ENCODE results near the gene PDE8A.
"Not testable (repeated sequence)": the region's sequence is repeated elsewhere in the genome, so short reads cannot be mapped to it uniquely, and the experiment has no call there.

Gene PDE8A

GRCh38 chr15:85154061-85154460 is 172.4 kb downstream of the PDE8A start:
- Histone ChIP-seq H3K36me3 (ENCODE audit: control insufficient read depth, low read depth, low read length) (no peaks in the 10 kb centered on the region), H3K4me1 (ENCODE audit: control insufficient read depth, low read depth, low read length) (peaks cover 11% of the 10 kb centered on the region), H3K27me3 (ENCODE audit: control insufficient read depth, insufficient read depth, low read length) (no peaks in the 10 kb centered on the region), H3K9me3 (ENCODE audit: control insufficient read depth, low read depth, low read length) (no peaks in the 10 kb centered on the region), H3K4me3 (ENCODE audit: low read length) (no peak overlapping the region), H3K9ac (ENCODE audit: low read length) (no peak overlapping the region), H3K27ac (ENCODE audit: low read length) (no peak overlapping the region)

DNA sequence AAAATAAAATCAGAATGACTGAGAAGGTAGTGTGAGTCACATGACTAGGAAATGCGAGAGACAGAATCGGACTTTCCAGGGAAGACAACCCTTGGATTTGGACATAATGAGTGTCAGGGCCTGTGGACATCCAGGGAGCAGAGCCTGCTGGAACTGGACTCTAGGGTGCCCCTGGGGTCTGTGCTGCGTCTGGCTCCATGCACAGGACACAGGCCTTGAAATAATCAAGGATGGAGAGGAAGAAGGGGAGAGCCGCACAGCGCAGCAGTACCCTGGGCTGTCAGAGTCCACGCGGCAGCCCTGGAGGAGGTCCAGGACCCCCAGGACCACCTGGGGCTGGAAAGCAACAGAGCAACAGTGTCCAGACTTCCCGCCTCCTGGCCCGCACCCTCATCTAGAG is 173.7 kb downstream of the PDE8A start:
- Histone ChIP-seq H3K36me3 (ENCODE audit: control insufficient read depth, low read depth, low read length) (no peaks in the 10 kb centered on the region), H3K4me3 (ENCODE audit: low read length) (no peak overlapping the region), H3K9ac (ENCODE audit: low read length) (no peak overlapping the region), H3K27me3 (ENCODE audit: control insufficient read depth, insufficient read depth, low read length) (no peaks in the 10 kb centered on the region), H3K4me1 (ENCODE audit: control insufficient read depth, low read depth, low read length) (peaks cover 11% of the 10 kb centered on the region), H3K27ac (ENCODE audit: low read length) (no peak overlapping the region), H3K9me3 (ENCODE audit: control insufficient read depth, low read depth, low read length) (no peaks in the 10 kb centered on the region)

DNA sequence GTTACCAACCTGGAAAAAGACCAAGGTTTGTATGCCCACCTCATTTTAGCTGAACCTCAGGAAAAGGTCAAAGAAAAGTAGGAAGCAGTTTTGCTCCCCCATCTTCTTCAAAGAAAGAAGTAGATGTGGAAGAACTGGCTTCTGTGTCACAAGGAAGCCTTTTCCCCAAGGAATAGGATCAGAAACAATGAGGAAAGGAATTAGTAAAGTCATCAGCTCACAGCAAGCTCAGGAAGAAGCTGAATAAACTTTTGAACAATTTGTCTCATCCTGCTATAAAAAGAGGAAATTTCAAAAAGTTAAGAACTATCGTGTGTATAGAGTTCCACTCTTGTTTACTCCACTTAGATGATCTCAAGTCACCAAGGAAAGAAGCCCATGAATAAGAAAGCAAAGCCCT is 174.2 kb downstream of the PDE8A start:
- no peak overlapping the region for H3K27ac ChIP-seq (ENCODE audit: low read length)
- H3K9me3 ChIP-seq (ENCODE audit: control insufficient read depth, low read depth, low read length) = no peaks in the 10 kb centered on the region
- H3K4me1 ChIP-seq (ENCODE audit: control insufficient read depth, low read depth, low read length) = peaks cover 11% of the 10 kb centered on the region
- H3K9ac ChIP-seq (ENCODE audit: low read length) = no peak overlapping the region
- H3K36me3 ChIP-seq (ENCODE audit: control insufficient read depth, low read depth, low read length) = no peaks in the 10 kb centered on the region
- H3K27me3 ChIP-seq (ENCODE audit: control insufficient read depth, insufficient read depth, low read length) = no peaks in the 10 kb centered on the region
- H3K4me3 ChIP-seq (ENCODE audit: low read length) = no peak overlapping the region

GRCh38 chr15:85157344-85157743 is 175.7 kb downstream of the PDE8A start:
- peaks cover 11% of the 10 kb centered on the region for H3K4me1 ChIP-seq (ENCODE audit: control insufficient read depth, low read depth, low read length)

DNA sequence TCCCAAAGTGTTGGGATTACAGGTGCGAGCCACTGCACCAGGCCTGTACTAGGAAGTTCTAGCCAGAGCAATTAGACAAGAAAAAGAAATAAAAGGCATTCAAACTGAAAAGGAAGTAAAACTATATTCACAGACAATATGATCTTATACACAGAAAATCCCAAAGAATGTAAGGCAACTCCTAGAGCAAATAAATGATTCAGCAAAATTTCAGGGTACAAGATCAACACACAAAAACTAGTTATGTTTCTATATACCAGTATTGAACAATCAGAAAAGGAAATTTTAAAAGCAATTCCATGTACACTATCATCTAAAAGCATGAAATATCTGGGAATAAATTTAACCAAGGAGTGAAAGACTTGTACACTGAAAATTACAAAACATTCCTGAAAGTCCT is 180.6 kb downstream of the PDE8A start:
- H3K36me3 ChIP-seq (ENCODE audit: control insufficient read depth, low read depth, low read length) = no peaks in the 10 kb centered on the region
- H3K4me3 ChIP-seq (ENCODE audit: low read length) = no peak overlapping the region
- peaks cover 9% of the 10 kb centered on the region for H3K9me3 ChIP-seq (ENCODE audit: control insufficient read depth, low read depth, low read length)
- no peak overlapping the region for H3K27ac ChIP-seq (ENCODE audit: low read length)
- H3K9ac ChIP-seq (ENCODE audit: low read length) = no peak overlapping the region
- H3K27me3 ChIP-seq (ENCODE audit: control insufficient read depth, insufficient read depth, low read length) = no peaks in the 10 kb centered on the region
- H3K4me1 ChIP-seq (ENCODE audit: control insufficient read depth, low read depth, low read length) = no peaks in the 10 kb centered on the region

More at GRCh38 chr15:85157344-85157743, 175.7 kb downstream of the PDE8A start:
- no peaks in the 10 kb centered on the region for H3K36me3 ChIP-seq (ENCODE audit: control insufficient read depth, low read depth, low read length)
- H3K9ac ChIP-seq (ENCODE audit: low read length) = no peak overlapping the region
- no peak overlapping the region for H3K4me3 ChIP-seq (ENCODE audit: low read length)
- H3K27me3 ChIP-seq (ENCODE audit: control insufficient read depth, insufficient read depth, low read length) = no peaks in the 10 kb centered on the region
- H3K9me3 ChIP-seq (ENCODE audit: control insufficient read depth, low read depth, low read length) = no peaks in the 10 kb centered on the region
- no peak overlapping the region for H3K27ac ChIP-seq (ENCODE audit: low read length)

DNA sequence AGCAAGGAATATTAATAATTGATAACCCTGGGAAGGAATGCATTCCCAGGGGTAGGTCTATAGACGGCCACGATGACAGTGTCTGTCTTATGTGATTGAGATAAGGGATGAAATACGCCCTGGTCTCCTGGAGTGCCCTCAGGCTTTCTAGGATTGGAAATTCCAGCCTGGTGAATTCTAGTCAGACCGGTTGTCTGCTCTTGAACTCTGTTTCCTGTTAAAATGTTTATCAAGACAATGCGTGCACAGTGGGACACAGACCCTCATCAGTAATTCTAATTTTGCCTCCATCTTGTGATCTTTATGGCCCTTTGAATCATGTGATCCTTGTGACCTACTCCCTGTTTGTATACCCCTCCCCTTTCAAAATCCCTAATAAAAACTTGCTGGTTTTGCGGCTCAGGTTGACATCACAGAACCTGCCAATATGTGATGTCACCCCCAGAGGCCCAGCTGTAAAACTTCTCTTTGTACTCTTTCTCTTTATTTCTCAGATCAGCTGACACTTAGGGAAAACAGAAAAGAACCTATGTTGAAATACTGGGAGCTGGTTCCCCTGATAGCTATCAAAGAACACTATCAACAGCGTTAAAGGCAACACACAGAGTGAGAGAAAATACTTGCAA is 183.3 kb downstream of the PDE8A start:
- Histone ChIP-seq H3K27me3 (ENCODE audit: control insufficient read depth, insufficient read depth, low read length) (no peaks in the 10 kb centered on the region), H3K9ac (ENCODE audit: low read length) (no peak overlapping the region), H3K27ac (ENCODE audit: low read length) (no peak overlapping the region), H3K4me1 (ENCODE audit: control insufficient read depth, low read depth, low read length) (no peaks in the 10 kb centered on the region), H3K4me3 (ENCODE audit: low read length) (no peak overlapping the region), H3K9me3 (ENCODE audit: control insufficient read depth, low read depth, low read length) (peaks cover 9% of the 10 kb centered on the region), H3K36me3 (ENCODE audit: control insufficient read depth, low read depth, low read length) (no peaks in the 10 kb centered on the region)

DNA sequence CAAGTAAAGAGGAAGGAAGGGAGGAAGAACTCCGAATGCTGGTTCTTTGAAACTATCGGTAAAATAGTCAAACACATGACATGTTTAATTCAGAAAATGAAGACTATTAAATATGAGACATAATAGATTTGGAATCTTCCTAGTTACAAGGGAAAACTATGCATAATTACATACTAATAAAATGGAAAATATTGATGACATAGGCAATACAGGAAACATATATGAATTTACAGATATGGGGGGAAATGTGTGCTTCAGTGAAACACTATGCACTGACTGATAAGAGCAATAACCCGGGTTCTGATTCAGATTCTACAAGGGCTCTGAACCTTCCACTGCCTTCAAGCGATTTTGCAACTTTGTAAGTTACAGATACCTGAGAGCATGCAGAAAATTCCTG is 185.9 kb downstream of the PDE8A start:
- Histone ChIP-seq H3K27me3 (ENCODE audit: control insufficient read depth, insufficient read depth, low read length) (no peaks in the 10 kb centered on the region), H3K4me1 (ENCODE audit: control insufficient read depth, low read depth, low read length) (no peaks in the 10 kb centered on the region), H3K27ac (ENCODE audit: low read length) (no peak overlapping the region), H3K9ac (ENCODE audit: low read length) (no peak overlapping the region), H3K4me3 (ENCODE audit: low read length) (no peak overlapping the region), H3K36me3 (ENCODE audit: control insufficient read depth, low read depth, low read length) (no peaks in the 10 kb centered on the region), H3K9me3 (ENCODE audit: control insufficient read depth, low read depth, low read length) (peaks cover 22% of the 10 kb centered on the region)

DNA sequence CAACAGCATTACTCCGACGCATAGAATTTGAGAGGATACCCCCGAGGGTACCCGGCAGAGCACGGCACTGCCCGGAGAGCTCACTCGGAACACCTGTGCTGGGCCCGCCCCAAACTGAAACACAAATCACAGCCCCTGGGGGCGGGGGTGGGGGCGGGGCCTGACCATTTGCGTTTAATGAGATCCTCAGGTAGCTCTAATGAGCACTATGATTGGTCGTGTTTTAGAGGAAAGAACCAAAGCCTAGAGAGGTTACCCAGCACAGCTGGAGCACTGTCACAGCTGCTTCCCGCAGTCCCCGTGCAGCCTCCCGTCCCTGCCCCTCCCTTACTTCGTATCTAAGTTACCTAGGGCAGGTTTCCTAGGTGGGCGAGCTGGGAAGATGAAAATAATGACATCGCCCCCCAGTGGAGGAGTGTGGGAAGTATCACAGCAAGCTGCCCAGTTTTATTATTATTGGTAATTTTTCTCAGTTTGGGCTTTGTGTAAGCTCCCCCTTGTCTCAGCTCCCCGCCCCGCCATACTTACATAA is 187.1 kb downstream of the PDE8A start:
- H3K27ac ChIP-seq (ENCODE audit: low read length) = no peak overlapping the region
- peaks cover 21% of the 10 kb centered on the region for H3K9me3 ChIP-seq (ENCODE audit: control insufficient read depth, low read depth, low read length)
- no peak overlapping the region for H3K9ac ChIP-seq (ENCODE audit: low read length)
- H3K36me3 ChIP-seq (ENCODE audit: control insufficient read depth, low read depth, low read length) = no peaks in the 10 kb centered on the region
- H3K4me3 ChIP-seq (ENCODE audit: low read length) = peak overlapping the region; percentile 42
- H3K27me3 ChIP-seq (ENCODE audit: control insufficient read depth, insufficient read depth, low read length) = no peaks in the 10 kb centered on the region
- no peaks in the 10 kb centered on the region for H3K4me1 ChIP-seq (ENCODE audit: control insufficient read depth, low read depth, low read length)

GRCh38 chr15:85171736-85172135 is 190.1 kb downstream of the PDE8A start:
- Histone ChIP-seq H3K27me3 (ENCODE audit: control insufficient read depth, insufficient read depth, low read length) (no peaks in the 10 kb centered on the region), H3K9ac (ENCODE audit: low read length) (no peak overlapping the region), H3K27ac (ENCODE audit: low read length) (no peak overlapping the region), H3K9me3 (ENCODE audit: control insufficient read depth, low read depth, low read length) (peaks cover 16% of the 10 kb centered on the region), H3K4me1 (ENCODE audit: control insufficient read depth, low read depth, low read length) (no peaks in the 10 kb centered on the region), H3K36me3 (ENCODE audit: control insufficient read depth, low read depth, low read length) (no peaks in the 10 kb centered on the region), H3K4me3 (ENCODE audit: low read length) (no peak overlapping the region)

DNA sequence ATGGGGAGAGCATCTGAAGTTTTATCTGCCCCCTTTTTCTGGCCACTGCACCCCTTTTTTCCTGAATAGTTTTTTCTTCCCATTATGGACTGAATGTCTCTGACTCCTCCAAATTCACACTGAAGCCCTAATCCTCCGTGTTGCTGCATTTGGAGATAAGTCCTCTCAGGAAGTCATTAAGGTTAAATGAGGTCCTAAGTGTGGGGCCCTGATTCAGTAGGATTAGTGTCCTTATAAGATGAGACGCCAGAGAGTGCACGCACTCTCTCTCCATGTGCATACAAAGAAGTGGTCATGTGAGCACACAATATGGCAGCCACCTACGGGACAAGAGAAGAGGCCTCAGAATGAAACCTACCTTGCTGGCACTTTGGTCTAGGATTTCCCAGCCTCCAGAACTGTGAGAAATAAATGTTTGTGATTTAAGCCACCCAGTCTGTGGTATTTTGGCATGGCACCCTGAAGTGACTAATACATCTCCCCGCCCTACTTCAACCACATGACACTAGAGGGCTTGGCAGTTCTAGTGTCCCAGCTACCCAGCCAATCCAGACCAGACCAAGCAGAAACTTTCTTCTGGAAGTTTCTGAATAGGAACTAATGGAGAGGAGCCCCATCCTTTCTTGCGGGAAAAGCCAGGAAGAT is 191.3 kb downstream of the PDE8A start:
- no peaks in the 10 kb centered on the region for H3K36me3 ChIP-seq (ENCODE audit: control insufficient read depth, low read depth, low read length)
- no peaks in the 10 kb centered on the region for H3K4me1 ChIP-seq (ENCODE audit: control insufficient read depth, low read depth, low read length)
- no peak overlapping the region for H3K4me3 ChIP-seq (ENCODE audit: low read length)
- H3K9me3 ChIP-seq (ENCODE audit: control insufficient read depth, low read depth, low read length) = peaks cover 16% of the 10 kb centered on the region
- H3K9ac ChIP-seq (ENCODE audit: low read length) = no peak overlapping the region
- no peak overlapping the region for H3K27ac ChIP-seq (ENCODE audit: low read length)
- H3K27me3 ChIP-seq (ENCODE audit: control insufficient read depth, insufficient read depth, low read length) = no peaks in the 10 kb centered on the region

GRCh38 chr15:85173630-85174029 is 192.0 kb downstream of the PDE8A start:
- not testable (repeated sequence) for H3K4me3 ChIP-seq (ENCODE audit: low read length); H3K4me1 ChIP-seq (ENCODE audit: control insufficient read depth, low read depth, low read length); H3K27ac ChIP-seq (ENCODE audit: low read length); H3K36me3 ChIP-seq (ENCODE audit: control insufficient read depth, low read depth, low read length); H3K27me3 ChIP-seq (ENCODE audit: control insufficient read depth, insufficient read depth, low read length); H3K9ac ChIP-seq (ENCODE audit: low read length)
- peaks cover 16% of the 10 kb centered on the region for H3K9me3 ChIP-seq (ENCODE audit: control insufficient read depth, low read depth, low read length)

DNA sequence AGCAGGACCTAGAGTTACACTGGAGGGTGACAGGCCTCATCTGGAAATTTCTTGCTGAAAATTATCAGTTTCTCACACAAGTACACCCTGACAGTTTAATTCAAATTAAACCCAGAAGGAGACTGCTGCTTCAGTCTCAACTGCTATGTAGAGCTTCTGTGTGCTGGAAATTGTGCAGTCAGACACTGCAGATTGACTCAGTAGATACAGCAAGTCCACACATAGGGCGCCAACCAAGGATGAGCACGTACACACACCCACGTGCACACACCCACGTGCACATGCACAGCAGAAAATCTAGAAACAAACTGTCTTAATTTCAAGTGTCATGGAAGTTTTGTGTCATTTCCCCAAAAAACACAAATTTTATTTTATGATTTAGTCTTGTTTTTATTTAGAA is 192.9 kb downstream of the PDE8A start:
- Histone ChIP-seq H3K4me1 (ENCODE audit: control insufficient read depth, low read depth, low read length) (no peaks in the 10 kb centered on the region), H3K9me3 (ENCODE audit: control insufficient read depth, low read depth, low read length) (peaks cover 16% of the 10 kb centered on the region), H3K36me3 (ENCODE audit: control insufficient read depth, low read depth, low read length) (no peaks in the 10 kb centered on the region), H3K27me3 (ENCODE audit: control insufficient read depth, insufficient read depth, low read length) (no peaks in the 10 kb centered on the region), H3K27ac (ENCODE audit: low read length) (no peak overlapping the region), H3K4me3 (ENCODE audit: low read length) (no peak overlapping the region), H3K9ac (ENCODE audit: low read length) (no peak overlapping the region)
